Activated T-helper 1 cell treated with Interleukin-2 at 50 U/mL for 16 hours (primary cell): ENCODE results near the gene SPOCK1.

ENCODE experiments used
- DNase-seq: peaks from one replicate; pipeline ENCODE4 v3.0.0-alpha.2; 2020; ENCODE audit warnings: low read depth

SPOCK1 gene

GRCh38 chr5:137147346-137147745, 351.8 kb downstream of the SPOCK1 start:
- no peak for DNase-seq

GRCh38 chr5:137146402-137146890, 352.7 kb downstream of the SPOCK1 start:
- DNase-seq, result no peak

GRCh38 chr5:137145721-137146120, 353.4 kb downstream of the SPOCK1 start:
- no peak for DNase-seq

- no peak for DNase-seq
Measured at GRCh38 chr5:137144656-137145055, 354.5 kb downstream of the SPOCK1 start.

GRCh38 chr5:137142764-137143605, 356.1 kb downstream of the SPOCK1 start:
- no peak for DNase-seq

- no peak for DNase-seq
Measured at GRCh38 chr5:137142346-137142745, 356.8 kb downstream of the SPOCK1 start.

GRCh38 chr5:137141779-137142178, 357.3 kb downstream of the SPOCK1 start:
- no peak for DNase-seq

- no peak for DNase-seq
Measured at GRCh38 chr5:137136991-137137632, 362.0 kb downstream of the SPOCK1 start.

- DNase-seq, result no peak
Measured at GRCh38 chr5:137134920-137135532, 364.1 kb downstream of the SPOCK1 start.

- DNase-seq, result no peak
Measured at GRCh38 chr5:137129886-137130680, 369.0 kb downstream of the SPOCK1 start.

GRCh38 chr5:137128012-137128411, 371.1 kb downstream of the SPOCK1 start:
- no peak for DNase-seq

GRCh38 chr5:137126829-137127228, 372.3 kb downstream of the SPOCK1 start:
- DNase-seq, result no peak

GRCh38 chr5:137122558-137122957, 376.6 kb downstream of the SPOCK1 start:
- DNase-seq, result no peak

GRCh38 chr5:137122075-137122474, 377.1 kb downstream of the SPOCK1 start:
- DNase-seq, result no peak

- DNase-seq, result no peak
Measured at GRCh38 chr5:137119321-137119720, 379.8 kb downstream of the SPOCK1 start.

- no peak for DNase-seq
Measured at GRCh38 chr5:137118629-137119028, 380.5 kb downstream of the SPOCK1 start.

- DNase-seq, result no peak
Measured at GRCh38 chr5:137115152-137115551, 384.0 kb downstream of the SPOCK1 start.

GRCh38 chr5:137114529-137114928, 384.6 kb downstream of the SPOCK1 start:
- no peak for DNase-seq

GRCh38 chr5:137113939-137114338, 385.2 kb downstream of the SPOCK1 start:
- no peak for DNase-seq

- DNase-seq, result no peak
Measured at GRCh38 chr5:137113161-137113560, 386.0 kb downstream of the SPOCK1 start.

GRCh38 chr5:137105351-137106035, 393.6 kb downstream of the SPOCK1 start:
- DNase-seq, result no peak
